Stimulated activated naive CD4-positive, alpha-beta T cell treated with Interleukin-2 at 50 U/mL for 16 hours (primary cell): ENCODE results near the gene CDCA8.
"Not testable (repeated sequence)": the region's sequence is repeated elsewhere in the genome, so short reads cannot be mapped to it uniquely, and the experiment has no call there.

ENCODE experiments used
- DNase-seq: peaks from one replicate; lab custom pipeline; 2025; lab: John Stamatoyannopoulos, UW

The CDCA8 gene

DNA sequence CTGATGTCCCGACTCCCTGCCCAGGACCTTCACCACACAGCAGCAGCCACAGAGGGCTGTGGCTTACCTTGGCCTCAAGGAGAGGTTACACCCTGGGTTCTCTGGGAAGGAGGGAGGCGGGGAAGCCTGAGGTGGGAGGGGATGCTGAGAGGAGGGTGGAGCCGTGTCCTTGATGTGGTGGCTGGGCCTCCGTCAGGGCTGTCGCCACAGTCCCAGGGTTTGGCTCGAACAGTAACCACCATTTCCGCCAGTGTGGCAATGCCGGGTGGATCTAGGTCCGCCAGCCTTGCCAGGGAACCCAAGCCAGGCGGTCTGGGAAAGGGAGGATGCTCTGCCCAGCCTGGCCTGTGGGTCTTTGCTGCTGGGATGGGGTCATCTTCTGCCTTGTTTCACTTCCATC lies 18.4 kb upstream of the CDCA8 start:
- peak; percentile 8 for DNase-seq

DNA sequence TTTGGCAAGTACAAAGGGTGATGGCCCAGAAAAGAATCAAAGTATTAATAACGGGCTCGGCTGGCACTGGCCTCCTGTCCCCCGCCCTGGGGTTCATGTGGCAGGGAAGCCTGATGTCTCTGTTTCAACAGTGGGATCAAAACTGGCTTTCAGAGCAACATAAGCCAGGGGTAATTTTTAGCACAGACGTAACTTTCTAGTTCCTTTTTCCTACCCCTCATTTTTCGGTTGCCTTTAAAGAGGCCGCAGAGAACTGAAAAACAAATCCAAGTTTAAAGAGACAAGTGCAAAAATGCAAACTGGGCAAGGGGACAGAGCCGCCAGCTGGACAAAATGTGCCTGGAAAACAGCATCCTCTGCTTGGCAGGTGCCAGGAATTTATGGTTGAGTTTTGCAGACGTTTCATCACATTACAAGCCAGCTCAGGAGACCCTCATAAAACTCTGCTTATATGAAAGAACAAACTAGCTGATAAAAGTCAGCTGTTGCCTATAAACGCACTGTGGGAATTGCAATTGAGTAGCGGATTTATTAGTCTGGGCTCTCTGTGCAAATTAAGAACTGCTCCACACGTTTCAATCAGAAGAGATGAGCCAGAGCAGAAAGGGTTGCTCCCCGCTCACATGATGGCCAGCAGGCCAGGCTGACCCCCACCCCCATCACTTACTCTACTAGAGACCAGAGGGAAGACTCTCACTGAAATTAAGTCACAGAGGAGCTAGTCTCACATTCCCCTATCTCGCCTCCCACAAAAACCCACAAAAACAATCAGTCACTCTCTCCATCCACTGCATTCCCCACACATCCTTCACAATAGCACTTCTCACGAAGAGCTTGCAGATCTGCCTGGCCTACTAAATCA lies 15.8 kb upstream of the CDCA8 start:
- DNase-seq, result no peak

DNA sequence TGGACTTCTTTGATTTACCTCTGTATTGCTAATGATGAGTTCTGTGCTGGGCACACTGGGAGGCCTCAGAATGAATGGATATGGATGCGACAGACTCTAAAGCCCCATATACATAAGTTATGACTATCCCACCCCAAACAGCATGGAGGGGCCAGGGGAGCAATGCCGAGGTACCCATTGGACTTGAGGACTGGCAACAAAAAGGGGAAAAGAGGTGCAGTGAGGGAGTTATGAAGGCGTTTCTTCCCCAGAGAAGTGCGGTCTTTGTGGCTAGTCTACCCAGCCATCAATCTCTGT lies 15.2 kb upstream of the CDCA8 start:
- DNase-seq, result no peak

DNA sequence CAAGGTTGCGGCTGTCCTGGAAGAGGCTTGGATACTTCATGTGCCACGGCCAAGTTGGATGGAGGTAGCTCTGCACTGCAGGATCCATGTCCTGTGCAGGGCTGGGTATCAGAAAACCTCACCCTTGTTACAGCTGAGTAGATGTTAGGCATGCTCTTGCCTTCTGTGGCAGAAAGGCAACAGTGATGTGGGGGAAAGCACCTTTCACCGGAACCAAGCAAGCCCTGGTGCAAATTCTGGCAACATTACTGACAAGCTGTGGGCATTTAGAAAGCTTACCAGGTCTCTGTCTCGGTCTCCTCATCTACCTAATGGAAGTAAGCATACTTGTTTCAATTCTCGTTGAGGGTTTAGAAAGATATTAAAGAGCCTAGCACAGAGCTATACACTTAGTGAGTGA lies 14.5 kb upstream of the CDCA8 start:
- no peak for DNase-seq

DNA sequence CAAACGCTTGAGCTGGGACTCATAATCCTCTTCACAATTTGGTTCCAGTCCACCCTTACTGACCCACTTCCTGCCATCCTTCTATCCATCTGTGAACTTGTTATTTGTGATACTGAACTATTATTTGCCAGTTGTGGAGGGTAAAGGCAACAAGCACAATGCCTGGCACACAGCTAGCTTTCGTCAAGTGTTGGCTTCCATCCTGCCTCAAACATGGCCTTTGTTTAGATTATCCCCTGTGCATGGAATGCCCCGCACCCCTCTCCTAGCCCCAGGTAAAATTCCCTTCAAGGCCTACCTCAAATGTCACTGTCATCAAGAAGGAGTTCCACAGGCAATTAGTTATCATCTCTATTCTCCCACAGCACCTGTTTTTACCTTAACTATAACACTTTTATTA lies 11.4 kb upstream of the CDCA8 start:
- DNase-seq, result no peak

DNA sequence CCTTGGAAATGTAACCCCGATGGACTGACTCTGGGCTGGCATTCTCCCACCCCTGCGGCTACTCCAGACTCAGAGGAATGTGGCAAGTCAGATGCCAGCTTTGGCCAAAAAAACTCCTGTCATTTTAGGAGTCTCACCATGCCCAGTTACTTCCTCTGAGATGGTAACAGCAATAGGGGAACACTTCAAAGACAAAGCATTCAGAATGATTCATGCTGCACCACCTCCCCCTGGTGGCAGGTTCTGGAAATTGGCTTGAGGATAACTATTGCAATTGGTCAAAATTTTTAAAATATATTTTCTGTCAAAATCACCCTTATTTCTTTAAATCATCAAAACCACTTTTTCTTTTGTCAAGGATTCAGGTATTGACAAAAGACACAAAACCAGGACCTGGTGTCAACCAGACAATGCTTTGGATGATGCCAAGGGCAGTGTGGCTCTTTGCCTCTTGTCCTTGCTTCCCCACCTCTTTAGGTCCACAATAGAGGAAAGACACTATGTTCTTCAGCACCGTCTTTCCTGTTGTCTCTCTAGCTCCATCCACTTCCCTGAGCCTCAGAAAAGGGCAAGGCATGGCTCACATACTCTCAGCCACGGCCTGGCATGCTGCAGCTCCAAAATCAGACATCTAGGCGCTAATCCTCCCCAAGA lies 9.9 kb upstream of the CDCA8 start:
- peak; percentile 59 for DNase-seq

DNA sequence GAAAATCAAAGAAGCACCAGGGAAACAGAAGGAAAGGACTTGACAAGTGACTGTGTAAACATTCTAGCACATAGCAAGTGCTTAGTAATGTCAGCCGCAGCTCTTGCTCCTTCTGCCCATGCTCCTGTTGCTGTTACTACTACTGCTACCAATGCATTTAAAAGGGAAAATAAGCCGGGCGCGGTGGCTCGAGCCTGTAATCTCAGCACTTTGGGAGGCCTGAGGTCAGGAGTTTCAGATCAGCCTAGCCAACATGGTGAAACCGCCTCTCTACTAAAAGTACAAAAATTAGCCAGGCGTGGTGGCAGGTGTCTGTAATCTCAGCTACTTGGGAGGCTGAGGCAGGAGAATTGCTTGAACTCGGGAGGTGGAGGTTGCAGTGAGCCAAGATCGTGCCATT lies 8.1 kb upstream of the CDCA8 start:
- not testable (repeated sequence) for DNase-seq

DNA sequence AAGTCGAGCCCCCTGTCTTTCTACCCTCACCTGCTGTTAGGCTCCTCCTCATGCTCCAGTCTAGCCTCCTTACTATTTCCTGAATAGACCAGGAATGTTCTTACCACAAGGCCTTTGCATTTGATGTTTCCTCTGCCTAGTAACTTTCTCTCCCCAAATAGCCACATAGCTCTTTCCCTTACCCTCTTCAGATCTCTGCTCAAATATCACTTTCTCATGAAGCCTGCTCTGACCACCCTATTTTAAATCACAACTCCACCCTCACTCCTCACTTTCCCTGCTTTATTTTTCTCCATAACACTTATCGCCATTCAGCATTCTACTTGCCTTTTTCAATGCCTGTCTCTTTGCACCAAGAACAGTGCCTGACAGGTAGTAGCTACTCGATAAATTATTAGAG lies 6.6 kb upstream of the CDCA8 start:
- DNase-seq, result no peak

DNA sequence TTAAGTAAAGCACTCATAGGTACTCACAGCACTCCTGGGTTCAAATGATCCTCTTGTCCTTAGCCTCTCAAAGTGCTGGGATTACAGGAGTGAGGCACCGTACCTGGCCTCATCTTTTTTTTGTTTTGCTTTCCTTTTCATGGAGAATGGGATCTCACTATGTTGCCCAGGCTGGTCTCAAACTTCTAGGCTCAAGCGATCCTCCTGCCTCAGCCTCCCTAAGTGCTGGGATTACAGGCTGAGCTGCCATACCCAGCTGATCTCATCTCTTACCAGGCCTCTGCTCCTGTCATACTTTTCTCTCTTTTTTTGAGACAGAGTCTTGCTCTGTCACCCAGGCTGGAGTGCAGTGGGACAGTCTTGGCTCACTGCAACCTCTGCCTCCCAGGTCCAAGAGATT lies 4.6 kb upstream of the CDCA8 start:
- not testable (repeated sequence) for DNase-seq

DNA sequence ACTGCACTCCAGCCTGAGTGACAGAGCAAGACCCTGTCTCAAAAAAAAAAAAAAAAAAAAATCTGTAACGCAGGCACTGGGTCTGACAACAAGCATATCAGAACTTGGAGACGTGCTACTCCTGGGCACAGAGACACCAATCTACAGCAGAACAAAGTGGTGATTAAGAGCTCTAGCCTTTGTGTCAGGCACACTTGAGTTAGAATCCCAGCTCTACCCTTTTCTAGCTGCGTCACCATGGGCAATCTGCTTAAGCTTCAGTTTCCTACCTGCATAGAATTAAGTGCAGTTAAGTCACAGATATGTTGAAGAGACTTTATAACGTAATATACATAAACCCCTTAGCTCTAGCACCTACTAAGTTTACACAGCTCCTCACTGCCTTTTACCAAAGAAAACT lies 3.4 kb upstream of the CDCA8 start:
- DNase-seq, result no peak

DNA sequence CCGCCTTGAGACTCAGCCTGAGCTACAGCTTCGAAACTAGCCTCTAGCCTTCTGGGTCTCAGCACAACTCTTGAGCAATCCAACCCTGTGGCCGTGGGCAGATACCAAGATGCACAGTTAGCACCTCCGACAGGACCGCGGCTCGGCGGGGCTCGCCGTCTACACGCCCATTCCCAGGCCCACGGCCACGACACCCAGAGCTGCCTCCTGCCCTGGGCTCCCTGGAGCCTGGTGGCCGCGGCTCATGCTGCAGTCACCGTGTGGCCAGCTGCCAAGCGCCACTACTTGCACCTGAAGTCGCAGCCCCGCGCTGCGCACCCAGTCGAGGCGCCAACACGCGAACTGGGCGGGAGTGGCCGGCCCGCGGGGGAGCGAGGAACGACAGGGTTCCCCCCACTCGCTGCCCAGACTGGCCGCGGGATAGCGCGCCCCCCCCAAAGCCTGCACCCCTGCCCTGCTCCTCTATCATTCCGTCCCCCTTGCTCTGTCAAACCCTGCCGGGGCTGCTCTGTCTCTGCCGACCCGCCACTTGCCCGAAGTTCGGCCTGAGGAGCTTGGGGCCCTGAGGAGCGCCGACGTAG lies 729 bp upstream of the CDCA8 start:
- DNase-seq, result peak; percentile 31

DNA sequence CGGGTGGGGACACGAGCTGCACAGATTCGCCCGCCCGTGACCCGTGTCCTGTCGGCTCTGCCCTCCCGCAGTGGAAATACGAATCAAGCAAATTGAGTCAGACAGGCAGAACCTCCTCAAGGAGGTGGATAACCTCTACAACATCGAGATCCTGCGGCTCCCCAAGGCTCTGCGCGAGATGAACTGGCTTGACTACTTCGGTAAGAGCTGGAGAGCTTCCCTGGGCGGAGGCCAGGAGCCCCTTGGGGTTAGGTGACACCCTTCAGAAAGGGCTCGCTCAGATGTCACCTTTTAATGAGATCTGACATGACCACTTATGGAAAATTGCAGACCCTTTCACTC lies 489 bp downstream of the CDCA8 start:
- no peak for DNase-seq

DNA sequence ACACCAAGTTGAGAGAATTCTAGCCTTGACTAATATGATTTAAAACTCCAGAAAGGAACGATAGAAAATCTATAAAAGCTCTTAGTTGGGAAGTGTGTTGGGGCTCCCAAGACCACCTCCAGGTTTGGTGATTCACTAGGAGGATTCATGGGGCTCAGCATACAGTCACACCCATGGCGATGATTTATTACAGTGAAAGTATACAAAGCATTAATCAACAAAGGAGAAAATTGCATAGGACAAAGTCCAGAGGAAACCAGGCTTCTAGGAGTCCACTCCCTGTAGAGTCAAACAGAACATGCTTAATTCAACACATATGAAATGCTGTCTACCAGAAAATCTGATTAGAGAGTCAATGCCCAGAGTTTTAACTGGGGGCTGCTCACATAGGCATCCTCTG lies 4.8 kb downstream of the CDCA8 start:
- no peak for DNase-seq

DNA sequence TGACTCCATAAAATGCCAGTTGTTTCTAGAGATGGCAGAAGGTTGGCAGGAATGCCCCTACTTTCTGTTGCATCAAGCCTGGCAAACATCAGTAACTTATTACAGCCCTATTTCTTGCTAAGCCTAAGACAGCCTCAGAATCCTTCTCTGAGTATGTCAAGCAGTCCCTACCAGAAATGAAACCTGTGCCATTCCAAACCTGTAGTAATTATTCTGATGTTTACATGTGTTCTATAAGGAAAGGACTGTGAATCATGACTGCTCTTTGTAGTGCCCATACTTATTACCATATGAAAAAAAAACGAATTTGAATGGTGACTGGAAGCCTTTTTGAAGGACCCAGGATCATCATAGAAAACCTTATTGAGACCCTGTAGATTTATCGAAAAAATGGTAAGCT lies 5.4 kb downstream of the CDCA8 start:
- DNase-seq, result no peak

DNA sequence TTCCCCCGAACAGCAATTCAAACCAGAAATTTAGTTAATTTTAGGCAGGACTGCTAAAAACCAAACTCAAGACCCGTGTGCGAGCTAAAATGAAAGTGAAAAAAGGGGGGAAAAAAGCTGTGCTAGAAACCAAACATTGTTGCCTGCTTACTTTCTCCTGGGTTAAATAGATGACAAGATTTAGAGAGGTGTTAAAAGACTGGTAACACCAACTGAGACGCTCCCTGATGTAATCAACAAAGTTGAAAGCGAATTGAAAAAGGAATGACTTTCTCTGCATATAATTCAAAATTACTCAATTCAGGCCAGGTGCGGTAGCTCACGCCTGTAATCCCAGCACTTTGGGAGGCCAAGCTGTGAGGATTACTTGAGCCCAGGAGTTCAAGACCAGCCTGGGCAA lies 6.8 kb downstream of the CDCA8 start:
- DNase-seq, result no peak

DNA sequence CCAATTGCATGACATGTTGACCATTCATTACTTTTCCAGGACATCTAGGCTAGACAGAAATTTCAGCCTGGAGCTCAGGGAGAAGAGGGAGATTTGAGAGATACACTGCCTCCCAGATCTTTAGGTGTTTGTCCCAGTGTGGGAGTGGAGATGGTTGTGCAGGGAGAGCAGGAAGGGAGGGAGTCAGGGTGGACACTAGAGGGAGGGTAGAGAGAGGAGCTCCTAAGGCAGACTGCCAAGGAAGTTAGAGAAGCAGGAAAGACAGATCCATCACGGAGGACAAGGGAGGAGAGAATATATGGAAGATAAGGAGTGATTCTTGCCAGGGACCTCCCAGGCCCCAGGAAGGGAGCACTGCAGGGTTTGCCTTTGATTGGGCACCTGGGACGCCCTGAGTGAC lies 8.7 kb downstream of the CDCA8 start:
- DNase-seq, result no peak

DNA sequence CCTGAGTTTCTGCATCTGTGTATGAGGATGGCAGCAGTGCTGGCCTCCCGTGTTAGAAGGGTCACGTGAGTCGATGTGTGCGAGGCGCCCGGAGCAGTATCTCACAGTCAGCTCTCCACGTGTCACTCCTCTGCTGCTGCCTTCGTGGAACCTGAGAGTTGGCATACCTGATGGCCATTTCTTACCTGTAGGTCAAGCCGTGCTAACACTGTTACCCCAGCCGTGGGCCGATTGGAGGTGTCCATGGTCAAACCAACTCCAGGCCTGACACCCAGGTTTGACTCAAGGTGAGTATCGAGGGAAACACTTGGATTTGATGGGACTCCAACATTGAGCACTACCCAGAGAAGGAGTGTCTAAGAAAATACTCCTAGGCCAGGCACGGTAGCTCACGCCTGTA lies 10.7 kb downstream of the CDCA8 start:
- DNase-seq, result no peak

DNA sequence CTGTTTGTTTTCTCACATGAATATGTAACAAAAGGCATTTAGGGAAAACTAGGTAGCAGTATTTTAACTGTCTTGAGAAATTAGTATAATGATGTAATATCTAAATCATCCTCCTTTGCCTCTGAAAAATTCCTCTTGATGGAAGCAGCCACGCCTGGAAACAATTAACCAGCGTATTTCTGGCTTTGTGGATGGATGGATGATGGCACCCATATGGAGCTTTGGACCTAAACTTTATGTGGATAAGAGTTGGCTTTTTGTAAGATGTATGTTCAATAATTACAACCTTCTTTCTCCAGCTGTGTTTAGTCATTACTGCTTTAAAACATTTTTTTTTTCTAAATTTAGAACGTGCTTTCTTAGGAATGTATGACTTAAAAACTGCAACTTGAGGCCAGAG lies 12.7 kb downstream of the CDCA8 start:
- no peak for DNase-seq

DNA sequence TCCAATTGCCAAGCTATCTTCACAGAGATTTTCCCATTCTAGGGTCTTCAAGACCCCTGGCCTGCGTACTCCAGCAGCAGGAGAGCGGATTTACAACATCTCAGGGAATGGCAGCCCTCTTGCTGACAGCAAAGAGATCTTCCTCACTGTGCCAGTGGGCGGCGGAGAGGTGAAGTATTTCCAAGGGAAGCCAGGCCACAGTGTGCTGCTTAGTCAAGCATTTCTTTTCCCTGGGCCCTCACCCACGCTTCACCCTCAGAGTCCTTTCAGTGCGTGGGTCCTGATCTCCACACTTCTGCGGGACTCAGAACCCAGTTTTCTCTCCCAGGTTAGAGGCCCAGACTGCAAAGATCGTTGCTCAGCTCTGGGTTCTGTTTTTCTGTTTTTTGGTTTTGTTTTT lies 13.1 kb downstream of the CDCA8 start:
- no peak for DNase-seq

DNA sequence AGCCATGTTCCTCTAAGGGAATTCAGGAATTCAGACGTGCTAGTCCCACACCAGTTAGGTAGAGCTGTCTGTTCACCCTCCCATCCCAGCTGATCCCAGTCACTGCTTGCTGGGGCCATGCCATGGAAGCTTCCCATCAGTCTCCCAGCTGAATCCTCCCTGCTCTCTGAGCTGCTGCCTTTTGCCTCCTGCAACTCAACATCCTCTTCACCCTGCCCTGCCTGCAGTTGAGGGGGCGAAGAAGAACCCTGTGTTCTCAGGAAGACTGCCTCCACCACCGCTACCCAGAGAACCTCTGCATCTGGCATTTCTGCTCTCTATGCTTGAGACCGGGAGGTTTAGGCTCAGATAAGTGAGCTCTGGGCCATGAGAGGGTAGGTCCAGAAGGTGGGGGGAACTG lies 16.2 kb downstream of the CDCA8 start:
- DNase-seq, result no peak

DNA sequence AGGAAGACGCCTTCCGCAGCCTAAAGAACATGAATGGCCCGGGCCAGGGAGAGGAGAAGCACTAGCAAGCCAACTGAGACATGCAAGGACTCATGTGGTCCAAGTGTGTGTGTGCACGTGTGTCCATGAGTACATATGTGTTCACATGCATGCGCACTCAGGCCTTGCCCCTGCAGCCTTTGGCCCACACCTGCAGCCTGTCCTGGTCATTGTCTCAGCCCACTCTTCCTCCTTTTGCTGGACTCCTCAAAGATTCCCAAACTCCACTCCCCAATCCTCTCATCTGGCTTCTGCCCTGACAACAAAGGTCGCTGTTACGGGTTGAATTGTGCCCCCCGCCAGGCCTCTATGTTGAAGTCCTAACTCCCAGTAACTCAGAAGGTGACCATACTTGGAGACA lies 21.9 kb downstream of the CDCA8 start:
- no peak for DNase-seq

DNA sequence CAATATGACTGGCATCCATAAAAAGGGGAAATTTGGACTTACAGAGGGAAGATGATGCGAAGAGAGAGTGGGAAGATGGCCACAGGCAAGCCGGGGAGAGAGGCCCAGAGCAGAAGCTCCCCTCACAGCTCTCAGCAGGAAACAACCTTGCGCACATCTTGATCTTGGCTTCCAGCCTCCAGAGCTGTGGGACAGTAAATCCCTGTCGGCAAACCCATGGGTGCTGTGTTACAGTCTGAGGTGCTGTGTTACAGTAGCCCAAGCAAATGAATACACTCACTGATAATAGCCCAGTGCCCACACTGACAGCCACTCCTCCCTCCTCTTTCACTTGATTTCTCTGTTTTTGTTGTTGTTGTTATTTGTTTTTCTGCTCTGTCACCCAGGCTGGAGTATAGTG lies 22.4 kb downstream of the CDCA8 start:
- no peak for DNase-seq

DNA sequence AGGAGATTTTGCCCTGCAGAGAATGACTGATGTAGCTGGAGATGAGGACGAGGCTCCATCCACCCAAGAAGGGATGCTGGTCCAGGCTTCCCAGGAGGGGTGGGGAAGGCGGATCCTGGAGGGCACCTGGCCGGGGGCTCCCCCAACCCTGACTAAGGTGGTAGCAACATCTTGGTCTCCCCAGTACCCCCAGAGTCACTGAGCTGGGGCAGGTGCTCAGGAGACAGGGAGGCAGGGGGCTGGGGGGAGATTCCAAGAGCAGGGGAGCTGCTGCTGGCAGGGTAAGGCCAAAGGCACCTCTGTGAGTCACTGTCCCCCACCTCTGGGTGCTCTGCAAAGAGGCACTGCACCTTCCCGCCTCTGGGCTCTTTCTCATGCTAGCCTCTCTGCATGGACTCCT lies 24.0 kb downstream of the CDCA8 start:
- no peak for DNase-seq

DNA sequence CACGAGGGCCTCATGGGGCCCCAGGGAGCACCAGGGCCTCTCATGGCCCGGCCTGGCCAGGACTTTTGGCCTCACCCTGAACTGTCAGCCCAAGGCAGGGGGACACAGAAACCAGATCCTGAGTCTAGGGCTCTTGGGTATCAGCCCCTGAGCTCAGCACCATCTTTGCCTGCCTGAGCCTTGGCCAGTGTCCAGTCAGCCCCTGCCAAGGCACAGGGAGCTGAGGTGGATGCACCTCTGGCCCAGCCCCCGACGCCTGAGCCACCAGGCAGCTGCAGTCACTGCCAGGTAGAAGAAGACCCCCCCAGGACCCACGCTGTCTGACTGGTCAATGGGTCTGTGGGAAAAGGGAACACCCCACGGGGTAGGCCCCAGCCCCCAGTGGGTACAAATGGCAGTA lies 25.3 kb downstream of the CDCA8 start:
- no peak for DNase-seq
